ENCODE results near the gene CLEC1A. TPM values are rescaled to one million over a fixed set of nuclear protein-coding genes. Genes with fewer than 3 reads are reported as not detected.

Gene CLEC1A
- total RNA-seq, 2 donors from 2014 or later, result 0.93 to 2.8 TPM

- DNase-seq (ENCODE audit: low spot score), result no peak
- Histone ChIP-seq H3K27ac (no peak overlapping the region), H3K27me3 (no peaks in the 10 kb centered on the region), H3K4me1 (no peaks in the 10 kb centered on the region), H3K9me3 (no peaks in the 10 kb centered on the region), H3K4me3 (no peak overlapping the region), H3K36me3 (no peaks in the 10 kb centered on the region)
- no peak for TF ChIP-seq CTCF (IDR thresholded peaks at IDR 0.05)
These were observed 56.6 kb downstream of the CLEC1A start for GRCh38 chr12:10042167-10042566.

- no peak overlapping the region for H3K4me3 ChIP-seq
- no peaks in the 10 kb centered on the region for H3K27me3 ChIP-seq
- H3K9me3 ChIP-seq, result no peaks in the 10 kb centered on the region
- no peaks in the 10 kb centered on the region for H3K4me1 ChIP-seq
- peak; percentile 22 to 71 for TF ChIP-seq CTCF (IDR thresholded peaks at IDR 0.05)
- DNase-seq (ENCODE audit: low spot score), result no peak
- no peaks in the 10 kb centered on the region for H3K36me3 ChIP-seq
- no peak overlapping the region for H3K27ac ChIP-seq
These were observed 64.8 kb downstream of the CLEC1A start for GRCh38 chr12:10033783-10034545.

DNA sequence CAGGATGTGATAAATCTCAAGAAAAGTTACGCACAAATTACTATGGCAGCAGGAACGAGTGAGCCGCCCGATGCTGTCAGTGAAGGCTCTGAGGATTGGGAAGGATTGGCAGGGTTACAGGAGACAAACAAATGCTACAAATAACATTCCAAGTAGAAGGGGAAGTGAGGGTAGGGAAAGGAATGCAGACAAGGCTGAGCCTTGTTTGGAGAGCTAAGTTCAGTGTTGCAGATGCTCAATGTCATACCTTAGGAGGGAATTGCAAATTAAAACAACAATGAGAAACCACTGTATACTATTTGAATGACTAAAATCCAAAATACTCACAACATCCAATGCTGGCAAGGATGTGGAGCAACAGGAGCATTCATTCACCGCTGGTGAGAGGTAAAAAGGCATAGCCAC, 67.0 kb downstream of the CLEC1A start:
- no peak for TF ChIP-seq CTCF (IDR thresholded peaks at IDR 0.05)

DNA sequence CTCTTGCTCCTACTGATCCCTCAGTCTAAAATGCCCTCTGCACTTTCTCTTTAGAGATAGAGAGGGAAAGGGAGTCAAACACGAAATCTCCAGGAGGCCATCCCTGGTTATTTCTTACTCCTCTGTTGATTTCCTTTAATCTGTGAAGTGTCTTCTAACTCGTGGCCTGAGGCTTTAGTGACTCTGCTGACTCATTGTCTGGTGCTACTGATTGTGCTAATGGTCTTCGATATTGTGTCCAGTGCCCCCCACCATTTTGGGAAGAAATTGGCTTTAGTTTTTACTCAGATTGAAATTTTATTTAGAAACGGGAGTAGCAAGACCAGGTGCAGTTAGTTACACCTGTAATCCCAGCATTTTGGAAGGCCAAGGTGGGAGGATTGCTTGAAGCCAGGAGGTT, 67.5 kb downstream of the CLEC1A start:
- Histone ChIP-seq H3K27ac (no peak overlapping the region), H3K4me3 (no peak overlapping the region), H3K36me3 (no peaks in the 10 kb centered on the region), H3K27me3 (no peaks in the 10 kb centered on the region), H3K4me1 (no peaks in the 10 kb centered on the region), H3K9me3 (no peaks in the 10 kb centered on the region)
- DNase-seq (ENCODE audit: low spot score), result no peak
- no peak for TF ChIP-seq CTCF (IDR thresholded peaks at IDR 0.05)

More for the DNA sequence above, 67.0 kb downstream of the CLEC1A start:
- Histone ChIP-seq H3K36me3 (no peaks in the 10 kb centered on the region), H3K27me3 (no peaks in the 10 kb centered on the region), H3K27ac (no peak overlapping the region), H3K9me3 (no peaks in the 10 kb centered on the region), H3K4me1 (no peaks in the 10 kb centered on the region), H3K4me3 (no peak overlapping the region)
- no peak for DNase-seq (ENCODE audit: low spot score)

- no peak for TF ChIP-seq CTCF (IDR thresholded peaks at IDR 0.05)
- no peaks in the 10 kb centered on the region for H3K27me3 ChIP-seq
- H3K4me3 ChIP-seq, result no peak within 1 kb of the TSS
- no peaks in the 10 kb centered on the region for H3K36me3 ChIP-seq
- no peaks in the 10 kb centered on the region for H3K9me3 ChIP-seq
- H3K27ac ChIP-seq, result no peak within 1 kb of the TSS
- H3K4me1 ChIP-seq, result no peaks in the 10 kb centered on the region
- no peak for DNase-seq (ENCODE audit: low spot score)
These were observed 68.3 kb downstream of the CLEC1A start, which contains the start of gene CLEC9A for GRCh38 chr12:10030446-10030845. TSS of gene CLEC9A (plus strand) at chr12:10030682. CDS start at chr12:10052688, 22,006 bp downstream.

- Histone ChIP-seq H3K4me1 (no peaks in the 10 kb centered on the region), H3K27me3 (no peaks in the 10 kb centered on the region), H3K27ac (no peak overlapping the region), H3K9me3 (no peaks in the 10 kb centered on the region), H3K36me3 (no peaks in the 10 kb centered on the region), H3K4me3 (no peak overlapping the region)
- TF ChIP-seq CTCF (IDR thresholded peaks at IDR 0.05), result no peak
- no peak for DNase-seq (ENCODE audit: low spot score)
These were observed 71.1 kb downstream of the CLEC1A start for GRCh38 chr12:10027721-10028120.

Measured in right atrium auricular region (tissue), 2 donors.